ENCODE data around the gene RPS6KA2.

DNA sequence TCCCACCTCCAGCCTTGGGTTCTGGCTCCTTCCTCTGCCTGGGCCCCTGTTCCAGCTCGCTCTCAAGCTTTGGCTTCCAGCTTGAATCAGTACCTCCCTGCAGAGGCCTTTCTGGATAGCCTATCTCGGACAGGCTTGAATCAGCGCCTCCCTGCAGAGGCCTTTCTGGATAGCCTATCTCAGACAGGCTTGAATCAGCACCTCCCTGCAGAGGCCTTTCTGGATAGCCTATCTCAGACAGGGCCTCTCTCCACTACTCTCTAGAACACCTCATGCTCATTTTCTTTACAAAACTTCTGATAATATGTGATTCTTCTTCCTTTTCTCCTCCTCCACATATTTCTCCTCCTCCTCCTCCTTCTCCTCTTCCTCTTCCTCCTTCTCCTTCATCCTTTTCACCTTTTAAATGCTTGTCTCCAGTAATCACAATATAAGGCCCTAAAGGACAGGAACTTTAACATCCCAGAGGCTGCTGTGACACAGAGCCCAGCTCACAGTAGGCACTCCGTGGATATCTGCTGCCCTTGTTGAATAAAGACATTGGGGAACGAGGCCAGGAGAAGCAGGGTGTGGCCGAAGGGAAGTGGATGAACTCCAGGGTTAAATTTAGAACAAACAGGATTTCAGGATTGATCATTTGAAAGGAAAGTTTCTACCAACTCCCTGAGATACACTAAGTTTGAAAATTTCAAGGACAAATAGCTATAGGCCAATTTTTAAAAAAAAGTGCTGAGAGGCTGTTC is 9.3 kb upstream of the RPS6KA2 start:
- TF ChIP-seq CTCF (IDR thresholded peaks at IDR 0.05) (no peak), POLR2AphosphoS5 (IDR thresholded peaks at IDR 0.05) (no peak), POLR2A (IDR thresholded peaks at IDR 0.05) (no peak), EP300 (IDR thresholded peaks at IDR 0.05) (no peak)

All from gastroesophageal sphincter (tissue), 3 donors.